CD4-positive, alpha-beta T cell treated with Interleukin-4 for 1 hour (primary cell): ENCODE results near the gene CCDC122.

Experiments
- DNase-seq, 2 donors: peaks; one replicate each; pipeline ENCODE4 v3.0.0-alpha.2; 2020 to 2022

Gene CCDC122

GRCh38 chr13:43800828-43801227 lies 78.7 kb downstream of the CCDC122 start:
- DNase-seq: no peak

- DNase-seq: no peak
These were observed 80.3 kb downstream of the CCDC122 start for GRCh38 chr13:43799191-43799590.

GRCh38 chr13:43797869-43798268 lies 81.7 kb downstream of the CCDC122 start:
- DNase-seq: no peak

DNA sequence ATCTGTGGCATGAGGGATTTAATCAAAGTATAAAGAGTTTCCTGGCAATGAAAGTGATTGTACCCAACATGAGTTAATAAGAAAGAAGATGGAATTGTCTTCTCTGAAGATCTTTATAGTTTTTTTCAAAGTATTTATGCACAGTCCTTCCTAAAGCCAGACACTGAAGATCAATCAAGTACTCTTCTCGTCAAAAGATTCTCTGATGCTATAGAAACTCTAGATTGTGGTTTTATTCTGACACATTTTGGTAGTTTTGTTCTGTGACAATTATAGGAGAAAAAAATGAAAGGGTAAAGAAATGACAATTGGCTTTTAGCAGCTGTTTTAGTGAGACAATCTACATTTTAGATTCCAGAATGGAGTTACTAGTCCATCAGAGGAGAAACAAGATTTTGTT lies 82.4 kb downstream of the CCDC122 start:
- no peak for DNase-seq

GRCh38 chr13:43794416-43794815 lies 85.1 kb downstream of the CCDC122 start:
- DNase-seq: no peak

GRCh38 chr13:43792076-43792881 lies 87.3 kb downstream of the CCDC122 start:
- no peak for DNase-seq

DNA sequence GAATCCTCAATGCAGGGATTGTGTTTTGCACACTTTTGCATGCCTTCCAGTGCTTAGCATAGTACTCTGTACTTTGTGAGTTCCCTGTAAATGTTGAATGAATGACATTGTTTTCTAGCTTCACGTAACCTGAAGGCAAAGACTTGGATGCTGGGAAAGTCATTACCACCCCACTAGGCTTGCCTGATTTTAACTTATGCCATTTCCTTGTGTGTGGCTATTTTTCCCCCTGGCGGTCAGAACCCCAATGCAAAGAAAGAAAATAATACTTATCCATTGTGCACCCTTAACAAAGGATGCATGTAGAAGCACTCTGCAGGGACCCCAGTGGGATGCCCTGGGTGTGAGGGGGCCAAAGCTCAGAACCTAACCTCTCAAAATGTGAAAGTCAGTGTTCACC lies 91.5 kb downstream of the CCDC122 start:
- no peak for DNase-seq

DNA sequence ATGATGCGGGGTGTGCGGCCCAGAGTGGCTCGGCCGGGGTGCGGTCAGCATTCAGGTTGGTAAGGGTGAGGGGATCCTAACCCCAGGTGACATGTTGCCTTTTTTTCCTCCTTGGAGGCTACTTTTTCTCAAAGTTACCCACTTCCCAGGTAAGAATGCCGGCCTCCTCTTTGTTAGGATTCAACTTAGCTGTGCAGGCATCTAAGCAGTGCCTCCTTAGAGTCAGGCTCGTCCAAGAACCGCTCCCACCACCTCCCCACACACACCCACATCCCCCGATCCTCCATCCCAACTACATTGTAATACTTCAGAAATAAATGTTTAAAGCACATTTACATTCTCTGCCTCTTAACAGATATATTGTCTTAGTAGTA lies 92.0 kb downstream of the CCDC122 start:
- DNase-seq: no peak

GRCh38 chr13:43786766-43787517 lies 92.6 kb downstream of the CCDC122 start, which contains the start of gene ENOX1:
TSS of gene ENOX1 (minus strand) at chr13:43786972.
- DNase-seq: no peak

DNA sequence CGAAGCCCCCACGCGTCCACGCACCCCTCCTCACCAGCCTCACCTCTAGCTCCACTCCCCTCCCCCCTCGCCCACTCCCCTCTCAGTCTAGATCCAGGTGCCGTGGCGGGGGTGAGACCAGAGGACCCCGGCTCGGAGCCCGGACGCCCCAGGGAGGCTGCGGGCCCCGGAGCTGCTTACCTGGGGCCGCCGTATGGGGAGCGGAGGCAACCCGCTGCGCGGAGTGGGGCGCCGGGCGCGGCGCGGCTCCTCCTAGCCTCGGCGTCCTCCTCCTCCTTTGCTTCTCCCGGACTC lies 93.1 kb downstream of the CCDC122 start:
- DNase-seq: no peak
